ENCODE measurements around the gene AGAP6.
"Not testable (repeated sequence)": the region's sequence is repeated elsewhere in the genome, so short reads cannot be mapped to it uniquely, and the experiment has no call there.

Gene AGAP6

DNA sequence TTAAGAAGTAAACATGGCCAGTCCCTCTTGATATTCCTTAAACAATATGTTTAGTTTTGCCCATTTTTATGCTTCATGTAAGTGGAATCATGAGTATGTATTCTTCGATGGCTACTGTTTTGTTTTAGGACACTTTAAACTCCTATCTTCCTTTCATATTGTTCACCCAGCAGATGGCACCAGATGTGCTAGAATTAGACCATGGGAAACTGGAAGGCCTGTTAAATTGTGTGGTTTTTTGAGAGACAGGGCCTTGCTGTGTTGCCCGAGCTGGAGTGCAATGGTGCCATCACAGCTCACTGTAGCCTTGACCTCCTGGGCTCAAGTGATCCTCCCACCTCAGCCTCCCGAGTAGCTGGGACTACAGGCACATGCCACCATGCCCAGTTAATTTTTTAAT, 35.1 kb upstream of the AGAP6 start:
- H3F3A ChIP-seq (ENCODE audit: control insufficient read depth, insufficient read depth); H3K9me2 ChIP-seq (replicated peaks; ENCODE audit: control insufficient read depth, low read length); H3K9me3 ChIP-seq (ENCODE audit: control insufficient read depth, insufficient read depth, low read length); H4K20me1 ChIP-seq (ENCODE audit: control insufficient read depth, insufficient read depth, low read depth, low read length); H3K27me3 ChIP-seq (ENCODE audit: control insufficient read depth, low read length); H3K4me2 ChIP-seq (ENCODE audit: low read length); H3K4me3 ChIP-seq (ENCODE audit: low read length); H3K4me1 ChIP-seq (ENCODE audit: control insufficient read depth, low read length); H3K27ac ChIP-seq (ENCODE audit: low read depth, low read length): not testable (repeated sequence)
- Histone ChIP-seq H3K79me2 (ENCODE audit: control insufficient read depth, low read length) (peaks cover 40% of the 10 kb centered on the region), H3K36me3 (ENCODE audit: control insufficient read depth, low read length) (peaks cover 12% of the 10 kb centered on the region)

DNA sequence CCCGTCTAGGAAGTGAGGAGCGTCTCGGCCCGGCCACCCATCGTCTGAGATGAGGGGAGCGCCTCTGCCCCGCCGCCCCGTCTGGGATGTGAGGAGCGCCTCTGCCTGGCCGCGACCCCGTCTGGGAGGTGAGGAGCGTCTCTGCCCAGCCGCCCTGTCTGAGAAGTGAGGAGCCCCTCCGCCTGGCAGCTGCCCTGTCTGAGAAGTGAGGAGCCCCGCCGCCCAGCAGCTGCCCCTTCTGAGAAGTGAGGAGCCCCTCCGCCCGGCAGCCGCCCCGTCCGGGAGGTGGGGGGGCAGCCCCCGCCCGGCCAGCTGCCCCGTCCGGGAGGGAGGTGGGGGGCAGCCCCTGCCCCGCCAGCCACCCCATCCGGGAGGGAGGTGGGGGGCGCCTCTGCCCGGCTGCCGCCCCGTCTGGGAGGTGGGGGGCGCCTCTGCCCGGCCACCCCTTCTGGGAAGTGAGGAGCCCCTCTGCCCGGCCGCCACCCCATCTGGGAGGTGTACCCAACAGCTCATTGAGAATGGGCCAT, 17.8 kb upstream of the AGAP6 start:
- not testable (repeated sequence) for H3K9me3 ChIP-seq (ENCODE audit: control insufficient read depth, insufficient read depth, low read length); H4K20me1 ChIP-seq (ENCODE audit: control insufficient read depth, insufficient read depth, low read depth, low read length); H3K79me2 ChIP-seq (ENCODE audit: control insufficient read depth, low read length); H3K4me2 ChIP-seq (ENCODE audit: low read length); H3K27me3 ChIP-seq (ENCODE audit: control insufficient read depth, low read length); H3K4me3 ChIP-seq (ENCODE audit: low read length); H3K27ac ChIP-seq (ENCODE audit: low read depth, low read length); H3K9me2 ChIP-seq (replicated peaks; ENCODE audit: control insufficient read depth, low read length); H3K36me3 ChIP-seq (ENCODE audit: control insufficient read depth, low read length); H3F3A ChIP-seq (ENCODE audit: control insufficient read depth, insufficient read depth); H3K4me1 ChIP-seq (ENCODE audit: control insufficient read depth, low read length)

DNA sequence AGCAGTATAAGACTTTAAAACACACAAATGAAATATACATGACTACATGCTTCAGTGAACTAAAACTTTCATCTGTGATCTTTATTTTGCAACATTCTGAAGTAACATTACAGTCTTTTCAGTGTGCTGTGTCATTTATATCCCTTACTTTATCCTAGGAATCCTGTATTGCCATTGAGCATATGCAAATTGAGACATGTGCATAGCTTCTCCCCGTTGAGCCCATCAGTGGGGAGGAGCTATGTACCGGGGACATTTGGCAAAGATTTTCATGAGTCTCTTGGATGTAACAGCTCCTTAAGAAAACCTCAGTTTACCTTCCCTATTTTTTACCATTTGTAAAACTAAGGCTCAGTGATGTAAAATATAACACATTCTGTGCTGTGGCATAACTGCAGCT, 16.7 kb upstream of the AGAP6 start:
- not testable (repeated sequence) for H3K9me3 ChIP-seq (ENCODE audit: control insufficient read depth, insufficient read depth, low read length); H3K4me1 ChIP-seq (ENCODE audit: control insufficient read depth, low read length); H3K9me2 ChIP-seq (replicated peaks; ENCODE audit: control insufficient read depth, low read length)

DNA sequence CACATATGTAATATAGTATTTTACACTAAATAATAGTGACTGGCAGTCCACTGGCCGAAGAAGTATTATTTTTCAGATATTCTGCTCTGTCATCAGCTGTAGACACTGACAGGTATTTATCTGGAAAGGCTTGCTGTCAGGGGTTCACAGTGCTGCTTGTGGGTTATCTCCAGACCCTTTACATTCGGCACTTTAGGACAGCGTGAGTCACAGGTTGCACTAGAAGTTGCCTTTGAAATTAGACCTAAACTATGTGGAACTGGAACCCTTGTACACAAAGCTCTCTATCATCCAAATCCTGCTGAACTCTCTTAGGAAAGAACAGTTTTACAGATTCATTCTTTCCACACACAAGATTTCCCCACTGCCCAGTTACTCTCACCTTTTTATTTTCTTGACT, 16.1 kb upstream of the AGAP6 start:
- H3K4me1 ChIP-seq (ENCODE audit: control insufficient read depth, low read length); H3K79me2 ChIP-seq (ENCODE audit: control insufficient read depth, low read length); H3K36me3 ChIP-seq (ENCODE audit: control insufficient read depth, low read length); H3F3A ChIP-seq (ENCODE audit: control insufficient read depth, insufficient read depth); H3K27ac ChIP-seq (ENCODE audit: low read depth, low read length); H3K4me2 ChIP-seq (ENCODE audit: low read length); H3K27me3 ChIP-seq (ENCODE audit: control insufficient read depth, low read length); H3K9me2 ChIP-seq (replicated peaks; ENCODE audit: control insufficient read depth, low read length); H3K9me3 ChIP-seq (ENCODE audit: control insufficient read depth, insufficient read depth, low read length); H3K4me3 ChIP-seq (ENCODE audit: low read length); H4K20me1 ChIP-seq (ENCODE audit: control insufficient read depth, insufficient read depth, low read depth, low read length): not testable (repeated sequence)

More for the DNA sequence above, 16.7 kb upstream of the AGAP6 start:
- H3K79me2 ChIP-seq (ENCODE audit: control insufficient read depth, low read length); H3K27ac ChIP-seq (ENCODE audit: low read depth, low read length); H3K36me3 ChIP-seq (ENCODE audit: control insufficient read depth, low read length); H4K20me1 ChIP-seq (ENCODE audit: control insufficient read depth, insufficient read depth, low read depth, low read length); H3K4me3 ChIP-seq (ENCODE audit: low read length); H3F3A ChIP-seq (ENCODE audit: control insufficient read depth, insufficient read depth); H3K27me3 ChIP-seq (ENCODE audit: control insufficient read depth, low read length); H3K4me2 ChIP-seq (ENCODE audit: low read length): not testable (repeated sequence)

DNA sequence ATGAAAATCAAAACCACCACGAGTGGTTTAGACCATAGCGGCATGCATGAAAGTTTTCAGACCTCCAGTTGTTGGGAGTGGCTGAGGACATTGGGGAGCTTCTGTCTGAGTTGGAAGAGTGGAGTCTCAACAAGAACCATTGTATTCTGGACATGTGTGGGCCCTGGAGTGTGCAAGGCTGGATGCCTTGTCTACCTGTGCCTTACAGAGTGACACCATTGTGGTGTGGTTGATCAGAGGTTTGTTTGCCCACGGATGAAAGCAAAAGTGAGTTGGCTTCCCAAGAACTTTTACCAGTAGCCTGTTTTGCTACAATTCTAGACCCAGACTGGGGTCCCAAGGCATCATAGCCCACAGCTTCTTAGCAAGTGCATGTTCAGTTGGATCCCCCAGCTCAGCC, 10.4 kb upstream of the AGAP6 start:
- H3K4me1 ChIP-seq (ENCODE audit: control insufficient read depth, low read length); H3K27ac ChIP-seq (ENCODE audit: low read depth, low read length); H3K4me2 ChIP-seq (ENCODE audit: low read length); H4K20me1 ChIP-seq (ENCODE audit: control insufficient read depth, insufficient read depth, low read depth, low read length); H3K9me2 ChIP-seq (replicated peaks; ENCODE audit: control insufficient read depth, low read length); H3K9me3 ChIP-seq (ENCODE audit: control insufficient read depth, insufficient read depth, low read length); H3K36me3 ChIP-seq (ENCODE audit: control insufficient read depth, low read length); H3K79me2 ChIP-seq (ENCODE audit: control insufficient read depth, low read length); H3K4me3 ChIP-seq (ENCODE audit: low read length); H3K27me3 ChIP-seq (ENCODE audit: control insufficient read depth, low read length); H3F3A ChIP-seq (ENCODE audit: control insufficient read depth, insufficient read depth): not testable (repeated sequence)

DNA sequence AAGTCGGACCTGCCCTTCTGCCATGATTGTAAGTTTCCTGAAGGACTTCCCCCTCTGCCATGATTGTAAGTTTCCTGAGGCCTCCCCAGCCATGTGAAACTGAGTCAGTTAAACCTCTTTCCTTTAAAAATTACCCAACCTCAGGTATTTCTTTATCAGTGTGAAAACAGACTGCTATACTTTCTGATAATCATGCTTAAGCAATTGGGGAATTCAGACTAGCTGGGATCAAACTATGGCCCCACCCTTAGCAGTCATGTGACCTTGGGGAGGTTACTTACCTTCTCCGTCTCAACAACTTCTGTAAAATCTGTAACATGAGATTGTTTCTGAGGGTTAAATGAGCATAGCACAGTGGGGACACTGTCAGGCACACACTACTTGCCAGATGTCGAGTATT, 999 bp upstream of the AGAP6 start:
- not testable (repeated sequence) for H3F3A ChIP-seq (ENCODE audit: control insufficient read depth, insufficient read depth); H3K4me1 ChIP-seq (ENCODE audit: control insufficient read depth, low read length); H3K36me3 ChIP-seq (ENCODE audit: control insufficient read depth, low read length); H4K20me1 ChIP-seq (ENCODE audit: control insufficient read depth, insufficient read depth, low read depth, low read length); H3K79me2 ChIP-seq (ENCODE audit: control insufficient read depth, low read length); H3K27me3 ChIP-seq (ENCODE audit: control insufficient read depth, low read length); H3K27ac ChIP-seq (ENCODE audit: low read depth, low read length); H3K9me3 ChIP-seq (ENCODE audit: control insufficient read depth, insufficient read depth, low read length); H3K9me2 ChIP-seq (replicated peaks; ENCODE audit: control insufficient read depth, low read length); H3K4me3 ChIP-seq (ENCODE audit: low read length); H3K4me2 ChIP-seq (ENCODE audit: low read length)

DNA sequence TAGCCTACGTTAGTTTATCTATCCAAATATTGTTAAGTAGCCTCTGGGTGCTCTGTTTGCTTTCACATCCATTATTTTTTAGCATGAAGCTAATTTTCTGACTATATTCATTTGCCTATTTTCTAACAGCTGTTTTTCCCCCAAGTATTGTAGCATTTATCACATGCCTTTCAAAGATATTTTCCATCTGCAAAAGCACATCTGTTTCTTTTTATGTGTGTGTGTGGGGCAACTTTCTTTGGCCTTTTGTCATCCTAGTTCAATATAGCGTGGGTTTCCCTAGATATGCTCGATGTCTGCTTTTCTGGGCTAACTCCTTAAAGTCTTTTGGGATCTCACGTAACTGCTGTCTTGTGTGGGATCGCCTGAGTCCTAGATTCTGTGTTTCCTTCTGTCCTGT, 7.1 kb downstream of the AGAP6 start:
- H3K9me3 ChIP-seq (ENCODE audit: control insufficient read depth, insufficient read depth, low read length); H3K4me1 ChIP-seq (ENCODE audit: control insufficient read depth, low read length); H4K20me1 ChIP-seq (ENCODE audit: control insufficient read depth, insufficient read depth, low read depth, low read length); H3K4me3 ChIP-seq (ENCODE audit: low read length); H3K79me2 ChIP-seq (ENCODE audit: control insufficient read depth, low read length); H3K27me3 ChIP-seq (ENCODE audit: control insufficient read depth, low read length); H3K36me3 ChIP-seq (ENCODE audit: control insufficient read depth, low read length); H3F3A ChIP-seq (ENCODE audit: control insufficient read depth, insufficient read depth); H3K9me2 ChIP-seq (replicated peaks; ENCODE audit: control insufficient read depth, low read length); H3K4me2 ChIP-seq (ENCODE audit: low read length); H3K27ac ChIP-seq (ENCODE audit: low read depth, low read length): not testable (repeated sequence)

DNA sequence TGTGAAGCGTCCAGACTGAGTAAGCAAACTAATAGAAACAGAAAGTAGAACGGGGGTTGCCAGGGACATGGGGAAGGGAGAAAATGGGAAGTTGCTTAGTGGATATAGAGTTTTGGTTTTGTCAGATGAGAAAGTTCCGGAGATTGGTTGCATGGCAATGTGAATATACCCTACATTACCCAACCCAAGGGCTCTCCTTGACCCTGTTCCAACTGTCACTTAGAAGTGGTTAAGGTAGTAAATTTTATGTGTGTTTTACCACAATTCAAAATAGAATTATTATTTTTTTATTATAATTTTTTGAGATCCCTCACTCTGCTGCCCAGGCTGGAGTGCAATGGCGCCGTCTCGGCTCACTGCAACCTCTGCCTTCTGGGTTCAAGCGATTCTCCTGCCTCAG, 25.8 kb downstream of the AGAP6 start:
- not testable (repeated sequence) for H3K4me2 ChIP-seq (ENCODE audit: low read length); H3K79me2 ChIP-seq (ENCODE audit: control insufficient read depth, low read length); H3K4me3 ChIP-seq (ENCODE audit: low read length); H3K4me1 ChIP-seq (ENCODE audit: control insufficient read depth, low read length); H3K9me3 ChIP-seq (ENCODE audit: control insufficient read depth, insufficient read depth, low read length); H3K27me3 ChIP-seq (ENCODE audit: control insufficient read depth, low read length); H3K27ac ChIP-seq (ENCODE audit: low read depth, low read length); H4K20me1 ChIP-seq (ENCODE audit: control insufficient read depth, insufficient read depth, low read depth, low read length); H3K9me2 ChIP-seq (replicated peaks; ENCODE audit: control insufficient read depth, low read length); H3F3A ChIP-seq (ENCODE audit: control insufficient read depth, insufficient read depth); H3K36me3 ChIP-seq (ENCODE audit: control insufficient read depth, low read length)
